ENCODE data around the gene HSPE1. TPM values are rescaled to one million over a fixed set of nuclear protein-coding genes. Genes with fewer than 3 reads are reported as not detected.
A peak's percentile ranks its signal among the peaks of the same experiment; 100 is the strongest.
"Not testable (repeated sequence)": the region's sequence is repeated elsewhere in the genome, so short reads cannot be mapped to it uniquely, and the experiment has no call there.

HSPE1 gene
- total RNA-seq (10 to 100 TPM; 17.1 to 51.9 (median 31.2) TPM), polyA plus RNA-seq (10 to 100 TPM; 87.4 to 98.6 TPM)

- 0 to 1% methylated on average over 76 to 104 of the region's 104 CpGs for WGBS, 2 donors
- Histone ChIP-seq H3K27ac (peak within 1 kb of the TSS; percentile 86 to 100 (median 97)), H3K27me3 (no peaks in the 10 kb centered on the region), H3K4me3 (peak within 1 kb of the TSS; percentile 45 to 89 (median 74)), H3K36me3 (peaks cover 0 to 26% (median 0%) of the 10 kb centered on the region in 3 donors), H3K9me3 (no peaks in the 10 kb centered on the region), H3K4me1 (peaks cover 25 to 52% (median 38%) of the 10 kb centered on the region in 3 donors)
- FAIRE-seq (no peak), ATAC-seq (peak; percentile 85 to 90 (median 90)), DNase-seq (peak; percentile 98 to 99 (median 98))
- TF ChIP-seq CTCF (IDR thresholded peaks at IDR 0.05), result no peak
- intact Hi-C loops (cut with DNase I), result no loop called here
Observed at GRCh38 chr2:197499594-197500502, at the start of gene HSPE1, which contains the start of gene HSPD1. HSPE1 (plus strand) TSS chr2:197500379; CDS start chr2:197500437, 58 bp downstream. HSPD1 (minus strand) TSS chr2:197499840; CDS start chr2:197498848, 992 bp downstream.

DNA sequence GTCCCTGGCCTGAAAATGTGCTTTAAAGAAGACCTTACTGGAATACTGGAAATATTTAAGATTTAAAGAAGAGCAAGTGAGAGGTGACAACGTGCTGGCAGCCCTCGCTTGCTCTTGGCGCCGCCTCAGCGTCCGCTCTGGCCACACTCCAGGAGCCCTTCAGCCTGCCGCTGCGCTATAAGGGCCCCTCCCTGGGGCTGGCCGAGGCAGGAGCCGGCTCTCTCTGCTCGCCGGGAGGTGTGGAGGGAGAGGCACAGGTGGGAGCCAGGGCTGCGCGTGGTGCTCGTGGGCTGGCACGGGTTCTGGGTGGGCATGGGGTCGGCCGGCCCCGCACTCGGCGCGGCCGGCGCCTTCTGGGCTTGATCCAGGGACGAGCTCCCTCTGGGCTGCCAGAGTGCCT, 49.7 kb upstream of the HSPE1 start:
- ATAC-seq (no peak), DNase-seq (peak in 2 of 6 donors; percentile 24 to 60), FAIRE-seq (no peak)
- intact Hi-C loops (cut with DNase I), result no loop called here
- Histone ChIP-seq H3K9me3 (no peaks in the 10 kb centered on the region), H3K4me3 (no peak overlapping the region), H3K27ac (no peak overlapping the region), H3K4me1 (peaks cover 0 to 13% (median 12%) of the 10 kb centered on the region in 3 donors), H3K27me3 (no peaks in the 10 kb centered on the region), H3K36me3 (no peaks in the 10 kb centered on the region)
- 90 to 96% methylated on average over 25 of the region's 25 CpGs for WGBS, 2 donors
- TF ChIP-seq CTCF (IDR thresholded peaks at IDR 0.05), result no peak

GRCh38 chr2:197450935-197451358, 49.2 kb upstream of the HSPE1 start:
- WGBS, 2 donors, result 76 to 88% methylated on average over 6 of the region's 6 CpGs
- peaks cover 0 to 13% (median 12%) of the 10 kb centered on the region in 3 donors for H3K4me1 ChIP-seq
- H3K9me3 ChIP-seq; ATAC-seq; H3K4me3 ChIP-seq; intact Hi-C loops (cut with DNase I); H3K27ac ChIP-seq; DNase-seq; H3K27me3 ChIP-seq; FAIRE-seq; H3K36me3 ChIP-seq: not testable (repeated sequence)

DNA sequence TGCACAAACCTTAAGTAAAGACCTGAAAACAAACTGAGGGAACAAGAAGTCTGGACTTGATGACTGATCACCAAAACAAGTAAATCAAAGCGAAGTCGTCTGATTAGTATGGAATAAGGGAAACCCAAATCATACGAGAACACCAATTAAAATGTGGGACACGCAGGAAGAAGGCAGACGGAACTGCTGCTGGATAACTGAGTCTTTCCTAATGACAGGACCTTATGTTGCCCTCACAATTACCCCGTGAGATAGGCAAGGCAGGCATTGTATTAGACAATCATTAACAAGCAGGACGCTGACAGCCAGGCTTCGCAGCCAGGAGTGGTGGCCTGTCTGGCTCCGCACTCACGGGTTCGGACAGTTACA, 47.4 kb upstream of the HSPE1 start:
- FAIRE-seq, result no peak
- DNase-seq, result no peak
- intact Hi-C loops (cut with DNase I), result no loop called here

More for the DNA sequence above, 47.4 kb upstream of the HSPE1 start:
- no peaks in the 10 kb centered on the region for H3K9me3 ChIP-seq
- no peak for TF ChIP-seq CTCF (IDR thresholded peaks at IDR 0.05)
- no peaks in the 10 kb centered on the region for H3K27me3 ChIP-seq
- H3K4me1 ChIP-seq, result peaks cover 0 to 13% (median 12%) of the 10 kb centered on the region in 3 donors
- WGBS, 2 donors, result 1% methylated on average over 11 of the region's 11 CpGs
- peak; percentile 48 to 67 (median 64) for ATAC-seq
- H3K27ac ChIP-seq, result peak overlapping the region; percentile 96 to 100 (median 99)
- H3K4me3 ChIP-seq, result peak overlapping the region; percentile 21 to 76 (median 57)
- no peaks in the 10 kb centered on the region for H3K36me3 ChIP-seq

Data from pancreas (tissue), 10 donors.